Measurements from ENCODE around the gene PRR32. TPM values are rescaled to one million over a fixed set of nuclear protein-coding genes. Genes with fewer than 3 reads are reported as not detected.
"Not testable (repeated sequence)": the region's sequence is repeated elsewhere in the genome, so short reads cannot be mapped to it uniquely, and the experiment has no call there.

Gene PRR32
- total RNA-seq, 1 experiment from 2014 or later, result not detected

DNA sequence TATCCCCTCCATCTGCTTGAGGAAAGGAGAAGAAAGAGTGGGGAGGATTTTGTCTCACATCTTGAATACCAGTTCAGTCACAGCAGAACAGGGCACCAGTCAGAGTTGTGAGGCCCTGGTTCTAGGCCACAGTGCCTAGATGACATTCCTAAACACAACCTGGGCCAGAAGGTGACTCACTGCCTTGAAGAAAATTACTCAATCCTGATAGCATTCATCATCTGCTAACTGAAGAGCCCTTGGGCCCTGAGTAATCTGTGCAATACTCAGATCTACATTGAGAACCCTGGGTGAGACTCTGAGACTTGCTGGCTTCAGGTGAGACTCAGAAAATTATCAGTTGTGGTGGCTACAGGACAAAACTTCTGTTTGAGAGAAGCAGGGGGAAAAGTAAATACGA lies 20.5 kb upstream of the PRR32 start:
- H3K36me3 ChIP-seq (ENCODE audit: insufficient read depth, low read length, poor library complexity, severe bottlenecking), result no peaks in the 10 kb centered on the region
- no peak overlapping the region for H3K4me3 ChIP-seq (ENCODE audit: low read depth, low read length, poor library complexity, severe bottlenecking)
- H3K27ac ChIP-seq (ENCODE audit: low read depth, low read length, poor library complexity, severe bottlenecking), result no peak overlapping the region
- H3K27me3 ChIP-seq (replicated peaks; ENCODE audit: insufficient read depth, low read depth, low read length, poor library complexity), result no peaks in the 10 kb centered on the region
- no TSS peak for BruUV-seq (replicated peaks)
- intact Hi-C loops (cut with micrococcal nuclease; ENCODE audit: unreplicated experiment), result no loop called here
- TF ChIP-seq, protein P1, sequence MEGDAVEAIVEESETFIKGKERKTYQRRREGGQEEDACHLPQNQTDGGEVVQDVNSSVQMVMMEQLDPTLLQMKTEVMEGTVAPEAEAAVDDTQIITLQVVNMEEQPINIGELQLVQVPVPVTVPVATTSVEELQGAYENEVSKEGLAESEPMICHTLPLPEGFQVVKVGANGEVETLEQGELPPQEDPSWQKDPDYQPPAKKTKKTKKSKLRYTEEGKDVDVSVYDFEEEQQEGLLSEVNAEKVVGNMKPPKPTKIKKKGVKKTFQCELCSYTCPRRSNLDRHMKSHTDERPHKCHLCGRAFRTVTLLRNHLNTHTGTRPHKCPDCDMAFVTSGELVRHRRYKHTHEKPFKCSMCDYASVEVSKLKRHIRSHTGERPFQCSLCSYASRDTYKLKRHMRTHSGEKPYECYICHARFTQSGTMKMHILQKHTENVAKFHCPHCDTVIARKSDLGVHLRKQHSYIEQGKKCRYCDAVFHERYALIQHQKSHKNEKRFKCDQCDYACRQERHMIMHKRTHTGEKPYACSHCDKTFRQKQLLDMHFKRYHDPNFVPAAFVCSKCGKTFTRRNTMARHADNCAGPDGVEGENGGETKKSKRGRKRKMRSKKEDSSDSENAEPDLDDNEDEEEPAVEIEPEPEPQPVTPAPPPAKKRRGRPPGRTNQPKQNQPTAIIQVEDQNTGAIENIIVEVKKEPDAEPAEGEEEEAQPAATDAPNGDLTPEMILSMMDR (conservative IDR thresholded peaks at IDR 0.05; ENCODE audit: low read depth, low read length), result no peak
- TF ChIP-seq EZH2 (IDR thresholded peaks at IDR 0.05; ENCODE audit: borderline replicate concordance, low read depth, low read length, poor library complexity, severe bottlenecking), result no peak
- ChIA-PET CTCF (no interaction called here), POLR2A (ENCODE audit: low non-redundant PET) (no interaction called here)
- no peaks in the 10 kb centered on the region for H3K4me1 ChIP-seq (ENCODE audit: insufficient read depth, low read length, poor library complexity, severe bottlenecking)
- no peak for DNase-seq (ENCODE audit: low spot score)
- H3K9me3 ChIP-seq (ENCODE audit: low read depth, low read length, poor library complexity, severe bottlenecking), result no peaks in the 10 kb centered on the region

DNA sequence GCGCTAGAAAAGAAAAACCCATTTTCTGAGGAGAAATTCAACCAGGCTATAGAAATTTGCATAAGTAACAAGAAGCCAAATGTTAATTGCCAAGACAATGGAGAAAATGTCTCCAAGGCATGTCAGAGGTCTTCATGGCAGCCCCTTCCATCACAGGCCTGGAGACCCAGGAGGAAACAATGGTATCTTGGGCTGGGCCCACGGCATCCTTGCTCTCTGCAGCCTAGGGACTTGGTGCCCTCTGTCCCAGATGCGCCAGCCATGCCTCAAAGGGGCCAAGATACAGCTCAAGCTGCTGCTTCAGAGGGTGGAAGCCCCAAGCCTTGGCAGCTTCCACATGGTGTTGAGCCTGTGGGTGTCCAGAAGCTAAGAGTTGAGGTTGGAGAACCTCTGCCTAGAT lies 12.7 kb upstream of the PRR32 start:
- H3K27ac ChIP-seq (ENCODE audit: low read depth, low read length, poor library complexity, severe bottlenecking); H3K4me1 ChIP-seq (ENCODE audit: insufficient read depth, low read length, poor library complexity, severe bottlenecking); H3K9me3 ChIP-seq (ENCODE audit: low read depth, low read length, poor library complexity, severe bottlenecking); CTCF ChIA-PET; BruUV-seq (replicated peaks); H3K36me3 ChIP-seq (ENCODE audit: insufficient read depth, low read length, poor library complexity, severe bottlenecking); intact Hi-C loops (cut with micrococcal nuclease; ENCODE audit: unreplicated experiment); DNase-seq (ENCODE audit: low spot score); H3K4me3 ChIP-seq (ENCODE audit: low read depth, low read length, poor library complexity, severe bottlenecking); POLR2A ChIA-PET (ENCODE audit: low non-redundant PET); H3K27me3 ChIP-seq (replicated peaks; ENCODE audit: insufficient read depth, low read depth, low read length, poor library complexity): not testable (repeated sequence)

DNA sequence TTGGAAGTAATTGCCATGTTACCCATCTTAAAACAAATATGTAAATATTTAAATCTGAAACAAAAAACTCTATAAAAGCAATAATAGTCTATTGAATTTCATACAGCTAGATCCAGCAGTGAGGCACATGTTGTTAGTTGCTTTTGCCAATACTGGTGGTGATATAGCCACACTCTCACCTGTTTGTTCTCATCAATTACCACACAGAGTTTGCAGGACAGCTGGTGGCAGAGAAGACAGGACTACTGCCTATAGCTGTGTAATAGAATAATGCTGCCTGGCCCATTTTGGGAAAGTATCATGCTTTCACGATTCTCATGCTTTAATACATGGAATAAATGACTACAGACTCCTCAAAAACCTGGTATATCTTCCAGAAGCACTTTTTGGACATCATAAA lies 3.7 kb upstream of the PRR32 start:
- no peaks in the 10 kb centered on the region for H3K36me3 ChIP-seq (ENCODE audit: insufficient read depth, low read length, poor library complexity, severe bottlenecking)
- no peaks in the 10 kb centered on the region for H3K4me1 ChIP-seq (ENCODE audit: insufficient read depth, low read length, poor library complexity, severe bottlenecking)
- TF ChIP-seq, protein P1 (conservative IDR thresholded peaks at IDR 0.05; ENCODE audit: low read depth, low read length), result no peak
- no peak for TF ChIP-seq EZH2 (IDR thresholded peaks at IDR 0.05; ENCODE audit: borderline replicate concordance, low read depth, low read length, poor library complexity, severe bottlenecking)
- no TSS peak for BruUV-seq (replicated peaks)
- H3K4me3 ChIP-seq (ENCODE audit: low read depth, low read length, poor library complexity, severe bottlenecking), result no peak overlapping the region
- ChIA-PET CTCF (no interaction called here), POLR2A (ENCODE audit: low non-redundant PET) (no interaction called here)
- no peak for DNase-seq (ENCODE audit: low spot score)
- peaks cover under 1% of the 10 kb centered on the region for H3K9me3 ChIP-seq (ENCODE audit: low read depth, low read length, poor library complexity, severe bottlenecking)
- H3K27ac ChIP-seq (ENCODE audit: low read depth, low read length, poor library complexity, severe bottlenecking), result no peak overlapping the region
- intact Hi-C loops (cut with micrococcal nuclease; ENCODE audit: unreplicated experiment), result no loop called here
- H3K27me3 ChIP-seq (replicated peaks; ENCODE audit: insufficient read depth, low read depth, low read length, poor library complexity), result no peaks in the 10 kb centered on the region

DNA sequence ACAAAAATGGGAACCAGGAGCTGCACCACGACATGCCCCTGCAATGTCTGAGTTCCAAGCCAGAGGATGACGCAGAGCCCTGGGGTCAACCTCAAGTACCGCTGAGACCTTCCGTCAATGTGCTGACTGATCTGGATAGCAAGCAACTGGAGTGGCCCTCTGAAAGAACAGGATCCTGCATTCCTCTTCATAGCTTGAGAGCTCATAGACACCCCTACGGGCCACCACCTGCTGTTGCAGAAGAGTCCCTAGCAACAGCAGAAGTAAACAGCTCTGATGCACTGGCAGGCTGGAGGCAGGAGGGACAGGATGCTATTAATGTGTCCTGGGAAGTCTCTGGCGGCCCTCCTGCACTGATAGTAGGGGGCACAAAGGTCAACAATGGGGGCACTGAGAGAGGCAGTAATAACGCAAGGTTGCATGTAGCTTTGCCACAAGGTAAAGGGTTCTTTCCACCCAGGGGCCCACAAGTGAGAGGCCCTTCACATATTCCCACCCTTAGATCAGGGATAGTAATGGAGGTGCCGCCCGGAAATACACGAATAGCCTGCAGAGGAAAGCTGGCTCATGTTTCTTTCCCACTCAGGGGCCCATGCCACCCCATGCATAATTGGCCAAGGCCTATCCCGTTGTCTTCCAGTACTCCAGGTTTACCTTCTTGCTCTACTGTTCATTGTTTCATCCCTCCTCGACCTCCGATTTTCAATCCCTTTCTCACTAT lies 1.3 kb downstream of the PRR32 start:
- CTCF ChIA-PET, result no interaction called here
- TF ChIP-seq, protein P1 (conservative IDR thresholded peaks at IDR 0.05; ENCODE audit: low read depth, low read length), result no peak
- no peak for TF ChIP-seq EZH2 (IDR thresholded peaks at IDR 0.05; ENCODE audit: borderline replicate concordance, low read depth, low read length, poor library complexity, severe bottlenecking)
- Histone ChIP-seq H3K9me3 (ENCODE audit: low read depth, low read length, poor library complexity, severe bottlenecking) (no peaks in the 10 kb centered on the region), H3K36me3 (ENCODE audit: insufficient read depth, low read length, poor library complexity, severe bottlenecking) (no peaks in the 10 kb centered on the region), H3K4me1 (ENCODE audit: insufficient read depth, low read length, poor library complexity, severe bottlenecking) (no peaks in the 10 kb centered on the region), H3K27me3 (replicated peaks; ENCODE audit: insufficient read depth, low read depth, low read length, poor library complexity) (no peaks in the 10 kb centered on the region), H3K4me3 (ENCODE audit: low read depth, low read length, poor library complexity, severe bottlenecking) (no peak overlapping the region), H3K27ac (ENCODE audit: low read depth, low read length, poor library complexity, severe bottlenecking) (no peak overlapping the region)
- BruUV-seq (replicated peaks), result no TSS peak
- DNase-seq (ENCODE audit: low spot score), result no peak
- POLR2A ChIA-PET (ENCODE audit: low non-redundant PET), result interaction anchor here (0.7 kb wide), 1 partner anchor 52 kb away, joined by 3 read pairs; no protein-coding TSS in a partner anchor
- intact Hi-C loops (cut with micrococcal nuclease; ENCODE audit: unreplicated experiment), result no loop called here
